Caco-2 (cell line): ENCODE results near the gene FANCD2. TPM values are rescaled to one million over a fixed set of nuclear protein-coding genes. Genes with fewer than 3 reads are reported as not detected.

Experiments
- BruUV-seq: library from RNA; stranded (reverse); fragments of 400-500 nt; replicated peaks from 2 replicates; lab custom pipeline; 2021; lab: Mats Ljungman, UMichigan
- CTCF ChIA-PET: fragments of 300-600 bp; sonication (Branson Sonifier 250); formaldehyde crosslinking; loops from one replicate; lab custom pipeline; 2022; ENCODE audit warnings: antibody characterized with exemption; lab: Charles Lee
- POLR2A ChIA-PET: fragments of 300-600 bp; sonication (Branson Sonifier 250); formaldehyde crosslinking; loops from one replicate; lab custom pipeline; 2022; ENCODE audit warnings: antibody characterized with exemption; lab: Charles Lee
- DNase-seq, 2 experiments: peaks; one replicate each; pipeline versions ENCODE4 v3.0.0 to v3.0.0-alpha.2; 2020 to 2022
- H3K27me3 ChIP-seq: replicated peaks from 2 replicates; pipeline ENCODE4 v1.6.0; 2011; ENCODE audit warnings: low read length; ENCODE audit not compliant: control insufficient read depth, insufficient read depth
- H3K36me3 ChIP-seq: 2 replicates; pipeline ENCODE4 v1.5.1; 2011; ENCODE audit warnings: low read length; ENCODE audit not compliant: control insufficient read depth, insufficient read depth
- H3K4me1 ChIP-seq: fragments of 250-450 bp; sonication (Bioruptor Pico); 2 replicates; pipeline ENCODE4 v1.5.1; 2020; ENCODE audit warnings: mild to moderate bottlenecking
- H3K4me3 ChIP-seq: 2 replicates; pipeline ENCODE4 v1.5.1; 2011; ENCODE audit warnings: low read depth, mild to moderate bottlenecking, control low read depth, low read length
- H3K9me3 ChIP-seq: fragments of 250-450 bp; sonication (Bioruptor Pico); 2 replicates; pipeline ENCODE4 v1.5.1; 2020; ENCODE audit warnings: mild to moderate bottlenecking, moderate library complexity
- H3K27ac Mint-ChIP-seq: one replicate; pipeline ENCODE4 v1.8.0; 2022; ENCODE audit warnings: mixed read lengths; ENCODE audit not compliant: unreplicated experiment
- H3K27me3 Mint-ChIP-seq: one replicate; pipeline ENCODE4 v1.8.0; 2022; ENCODE audit warnings: mixed read lengths; ENCODE audit not compliant: insufficient read depth, unreplicated experiment
- H3K36me3 Mint-ChIP-seq: one replicate; pipeline ENCODE4 v1.8.0; 2022; ENCODE audit warnings: mild to moderate bottlenecking, mixed read lengths; ENCODE audit not compliant: insufficient read depth, unreplicated experiment
- H3K4me1 Mint-ChIP-seq: one replicate; pipeline ENCODE4 v1.8.0; 2022; ENCODE audit warnings: low read depth, mixed read lengths; ENCODE audit not compliant: unreplicated experiment
- H3K4me3 Mint-ChIP-seq: one replicate; pipeline ENCODE4 v1.8.0; 2022; ENCODE audit warnings: mild to moderate bottlenecking, moderate library complexity, mixed read lengths; ENCODE audit not compliant: unreplicated experiment
- H3K9me3 Mint-ChIP-seq: one replicate; pipeline ENCODE4 v1.8.0; 2022; ENCODE audit warnings: mixed read lengths; ENCODE audit not compliant: unreplicated experiment
- intact Hi-C: fragments of 100-400 bp; cut with micrococcal nuclease; formaldehyde crosslinking; loops from one replicate; pipeline ENCODE4 v1.10.0; 2022; ENCODE audit not compliant: unreplicated experiment
- total RNA-seq: library from RNA; stranded (reverse); gene quantifications from 2 replicates; pipeline ENCODE4 v1.2.3, GENCODE V29; 2022
- TF ChIP-seq, protein P1 (sequence below), 2 experiments: fragments of 200-600 bp in 1 of 2; IDR thresholded peaks; 1 replicate in 1 of 2; 2 replicates in 1 of 2; pipeline versions ENCODE4 v1.5.1 to v1.8.0; 2011 to 2022; ENCODE audit warnings: antibody characterized with exemption in 1 of 2, control low read depth in 1 of 2, inconsistent platforms in 1 of 2, low read depth in 1 of 2, low read length in 1 of 2, mild to moderate bottlenecking in 1 of 2, moderate library complexity in 1 of 2; ENCODE audit not compliant: insufficient read depth in 1 of 2, severe bottlenecking in 1 of 2, unreplicated experiment in 1 of 2

FANCD2 gene
- total RNA-seq, 1 experiment from 2014 or later: 35.6 TPM

DNA sequence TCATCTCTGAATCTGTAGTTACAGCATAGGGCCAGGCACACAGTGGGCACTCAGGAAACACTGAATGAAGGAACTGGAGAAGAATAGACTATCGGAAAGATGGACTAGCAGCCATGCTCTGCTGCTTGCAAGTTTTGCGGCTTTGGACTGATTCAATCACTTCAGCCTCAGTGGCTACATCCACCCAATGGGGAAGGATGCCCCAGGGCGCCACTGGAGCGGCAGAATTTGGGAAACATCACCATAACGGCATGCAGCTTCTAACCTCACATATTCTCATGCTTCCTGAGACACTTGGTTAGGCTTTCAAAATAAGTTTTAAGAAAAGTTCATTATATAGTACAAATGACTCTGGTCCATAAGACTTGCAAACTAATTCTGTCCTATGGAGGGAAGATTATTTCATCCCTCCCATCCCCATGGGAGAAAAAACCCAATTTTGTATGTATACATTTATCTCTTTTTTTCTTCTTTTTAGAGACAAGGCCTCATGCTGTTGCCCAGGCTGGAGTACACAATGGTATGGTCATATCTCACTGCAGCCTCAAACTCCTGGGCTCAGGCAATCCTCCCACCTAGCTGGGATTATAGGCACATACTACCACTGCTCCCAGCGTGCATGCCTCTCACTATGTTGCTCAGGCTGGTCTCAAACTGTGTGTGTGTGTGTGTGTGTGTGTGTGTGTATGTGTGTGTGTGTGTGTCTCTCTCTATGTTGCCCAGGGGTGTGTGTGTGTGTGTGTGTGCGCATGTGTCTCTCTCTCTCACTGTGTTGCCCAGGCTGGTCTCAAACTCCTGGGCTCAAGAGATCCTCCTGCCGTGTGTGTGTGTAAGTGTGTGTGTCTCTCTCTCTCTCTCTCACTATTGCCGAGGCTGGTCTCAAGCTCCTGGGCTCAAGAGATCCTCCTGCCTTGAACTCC is 4.1 kb upstream of the FANCD2 start:
- peaks cover 1% of the 10 kb centered on the region; the same call in 1 of the 2 replicates for H3K36me3 ChIP-seq
- H3K4me1 Mint-ChIP-seq: no peaks in the 10 kb centered on the region
- CTCF ChIA-PET: no interaction called here
- H3K27me3 ChIP-seq: no peaks in the 10 kb centered on the region
- TF ChIP-seq, protein P1, sequence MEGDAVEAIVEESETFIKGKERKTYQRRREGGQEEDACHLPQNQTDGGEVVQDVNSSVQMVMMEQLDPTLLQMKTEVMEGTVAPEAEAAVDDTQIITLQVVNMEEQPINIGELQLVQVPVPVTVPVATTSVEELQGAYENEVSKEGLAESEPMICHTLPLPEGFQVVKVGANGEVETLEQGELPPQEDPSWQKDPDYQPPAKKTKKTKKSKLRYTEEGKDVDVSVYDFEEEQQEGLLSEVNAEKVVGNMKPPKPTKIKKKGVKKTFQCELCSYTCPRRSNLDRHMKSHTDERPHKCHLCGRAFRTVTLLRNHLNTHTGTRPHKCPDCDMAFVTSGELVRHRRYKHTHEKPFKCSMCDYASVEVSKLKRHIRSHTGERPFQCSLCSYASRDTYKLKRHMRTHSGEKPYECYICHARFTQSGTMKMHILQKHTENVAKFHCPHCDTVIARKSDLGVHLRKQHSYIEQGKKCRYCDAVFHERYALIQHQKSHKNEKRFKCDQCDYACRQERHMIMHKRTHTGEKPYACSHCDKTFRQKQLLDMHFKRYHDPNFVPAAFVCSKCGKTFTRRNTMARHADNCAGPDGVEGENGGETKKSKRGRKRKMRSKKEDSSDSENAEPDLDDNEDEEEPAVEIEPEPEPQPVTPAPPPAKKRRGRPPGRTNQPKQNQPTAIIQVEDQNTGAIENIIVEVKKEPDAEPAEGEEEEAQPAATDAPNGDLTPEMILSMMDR (IDR thresholded peaks at IDR 0.05; ENCODE audit: insufficient read depth in 1 of 2, low read depth in 1 of 2, low read length in 1 of 2, severe bottlenecking in 1 of 2, unreplicated experiment in 1 of 2): no peak
- peaks cover 2% of the 10 kb centered on the region; the same call in 1 of the 2 replicates for H3K4me1 ChIP-seq
- H3K27ac Mint-ChIP-seq: no peak overlapping the region
- H3K36me3 Mint-ChIP-seq: peaks cover 29% of the 10 kb centered on the region
- H3K4me3 Mint-ChIP-seq: no peak overlapping the region
- no peaks in the 10 kb centered on the region for H3K9me3 ChIP-seq
- POLR2A ChIA-PET: no interaction called here
- intact Hi-C loops: no loop called here
- no peak overlapping the region for H3K4me3 ChIP-seq
- no peaks in the 10 kb centered on the region for H3K27me3 Mint-ChIP-seq
- DNase-seq: no peak
- no TSS peak for BruUV-seq
- H3K9me3 Mint-ChIP-seq: no peaks in the 10 kb centered on the region

DNA sequence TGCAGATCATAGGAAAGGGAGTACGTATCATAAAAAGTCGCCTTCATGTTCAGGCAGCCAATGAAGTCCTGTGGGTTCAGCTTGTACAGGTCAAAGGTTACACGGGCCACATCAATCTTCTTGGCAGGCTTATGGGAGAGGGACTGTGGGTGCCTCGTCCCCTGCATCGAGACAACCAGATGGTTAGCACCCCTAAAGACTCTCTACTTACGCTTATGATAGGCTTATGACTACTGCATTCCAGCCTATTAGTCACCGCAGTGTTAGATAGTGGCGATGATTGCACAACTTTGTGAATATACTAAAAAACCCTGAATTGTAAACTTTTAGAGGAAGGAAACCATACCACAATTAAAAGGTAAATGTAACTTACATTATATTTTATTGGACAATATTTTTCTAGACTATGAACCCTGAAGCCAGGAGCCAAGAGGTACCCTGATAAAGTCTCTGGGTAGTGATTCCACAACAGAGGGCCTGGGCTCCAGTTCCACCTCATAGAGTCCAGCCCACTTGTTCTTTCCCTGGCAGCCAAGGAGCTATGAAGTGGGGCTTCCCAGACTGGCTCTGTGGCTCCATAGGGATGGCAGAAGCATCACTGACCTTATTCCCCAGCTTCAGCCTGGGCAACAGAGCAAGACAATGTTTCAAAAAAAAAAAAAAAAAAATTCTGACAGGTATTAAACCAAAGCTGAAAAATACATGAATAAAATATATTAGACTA is 2.5 kb upstream of the FANCD2 start:
- POLR2A ChIA-PET: interaction anchor here (0.6 kb wide), 1 partner anchor 75 kb away, joined by 3 read pairs; no protein-coding TSS in a partner anchor
- H3K4me3 Mint-ChIP-seq: no peak overlapping the region

More for the DNA sequence above, 2.5 kb upstream of the FANCD2 start:
- peaks cover 1% of the 10 kb centered on the region; the same call in 1 of the 2 replicates for H3K36me3 ChIP-seq
- Mint-ChIP-seq H3K9me3 (no peaks in the 10 kb centered on the region), H3K27me3 (no peaks in the 10 kb centered on the region), H3K27ac (no peak overlapping the region), H3K36me3 (peaks cover 23% of the 10 kb centered on the region), H3K4me1 (no peaks in the 10 kb centered on the region)
- no peak overlapping the region for H3K4me3 ChIP-seq
- intact Hi-C loops: no loop called here
- H3K9me3 ChIP-seq: no peaks in the 10 kb centered on the region
- no TSS peak for BruUV-seq
- H3K4me1 ChIP-seq: peaks cover 6% of the 10 kb centered on the region; the same call in 1 of the 2 replicates
- no peaks in the 10 kb centered on the region for H3K27me3 ChIP-seq
- TF ChIP-seq, protein P1 (IDR thresholded peaks at IDR 0.05; ENCODE audit: insufficient read depth in 1 of 2, low read depth in 1 of 2, low read length in 1 of 2, severe bottlenecking in 1 of 2, unreplicated experiment in 1 of 2): no peak
- CTCF ChIA-PET: no interaction called here
- no peak for DNase-seq
